ENCODE data around the gene GNAT3.

Gene GNAT3
- total RNA-seq: 0 reads per million in 3 experiments

- DNase-seq: no peak
Measured at GRCh38 chr7:80511964-80512363, at the start of gene GNAT3. TSS of gene GNAT3 (minus strand) at chr7:80512064. CDS start at chr7:80511926, 138 bp downstream.

- DNase-seq: no peak
Measured at GRCh38 chr7:80558116-80558515, 46.3 kb upstream of the GNAT3 start.

GRCh38 chr7:80552031-80552694, 40.3 kb upstream of the GNAT3 start:
- DNase-seq: no peak

- no peak for DNase-seq
Measured at GRCh38 chr7:80550005-80550404, 38.1 kb upstream of the GNAT3 start.

DNA sequence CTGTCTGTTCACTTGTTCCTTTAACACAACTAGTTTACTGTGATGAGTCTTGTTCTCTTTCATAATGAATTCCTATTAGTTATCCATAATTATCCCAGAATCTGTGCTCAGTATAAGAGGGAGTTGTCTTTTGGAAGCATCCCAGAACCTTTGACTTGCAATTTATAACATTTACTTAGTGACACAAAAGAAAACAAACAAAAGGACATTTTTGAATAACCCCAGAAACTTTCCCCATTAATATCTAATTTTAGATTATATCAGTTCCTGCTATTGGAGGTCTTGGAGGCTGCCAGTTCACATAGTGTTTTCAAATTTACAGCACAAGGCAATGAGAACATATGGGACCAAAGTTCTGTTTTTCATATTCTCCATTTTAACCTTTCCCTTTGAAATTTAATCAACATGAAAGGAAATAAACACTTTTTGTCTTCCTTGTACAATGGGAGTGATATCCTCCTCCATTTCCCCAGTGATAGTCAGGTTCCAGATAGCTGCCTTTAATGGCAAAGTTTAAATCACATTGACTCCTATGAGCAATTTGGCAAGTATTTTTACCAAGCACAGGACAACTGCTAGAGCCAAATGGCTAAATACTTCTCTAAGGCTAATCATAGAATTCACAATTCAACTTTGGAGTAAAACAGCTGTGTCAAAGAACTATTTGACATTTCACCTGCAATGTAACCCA, 37.1 kb upstream of the GNAT3 start:
- DNase-seq: no peak

DNA sequence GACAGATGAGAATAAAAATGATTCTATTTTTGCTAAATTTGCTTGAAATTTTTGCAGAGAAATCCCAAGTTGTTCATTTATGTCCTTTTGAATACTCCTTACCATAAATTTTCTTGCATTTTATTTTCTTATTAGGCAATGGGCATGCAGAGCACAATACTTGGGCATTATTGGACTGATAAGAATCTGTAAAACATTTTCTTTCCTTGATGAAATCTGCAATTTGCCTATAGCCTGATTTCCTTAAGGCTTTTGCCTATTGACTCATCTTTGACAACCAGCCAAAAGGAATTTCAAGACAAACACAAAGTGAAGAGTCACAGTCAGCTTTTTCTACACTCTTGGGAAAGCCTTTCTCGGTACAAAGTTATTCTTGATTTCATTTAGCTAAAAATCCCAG, 30.5 kb upstream of the GNAT3 start:
- no peak for DNase-seq

DNA sequence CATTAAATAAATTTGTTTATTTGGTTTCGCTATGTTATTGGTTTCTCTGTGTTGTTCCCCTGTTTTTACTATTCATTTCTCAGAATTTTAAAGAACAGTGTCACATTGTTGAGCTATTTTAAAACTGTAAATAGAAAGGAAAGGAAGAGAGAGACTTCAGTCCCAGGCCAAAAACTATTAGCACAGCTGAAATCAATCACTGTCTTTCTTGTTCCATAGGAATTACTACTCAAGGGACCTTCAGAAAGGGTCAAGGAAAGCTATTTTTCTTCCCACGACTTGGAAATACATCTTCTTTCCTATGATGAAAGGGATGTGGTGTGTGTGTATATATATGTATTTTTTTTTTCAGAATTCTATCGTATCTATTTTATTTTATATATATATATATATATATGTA, 29.0 kb upstream of the GNAT3 start:
- no peak for DNase-seq

DNA sequence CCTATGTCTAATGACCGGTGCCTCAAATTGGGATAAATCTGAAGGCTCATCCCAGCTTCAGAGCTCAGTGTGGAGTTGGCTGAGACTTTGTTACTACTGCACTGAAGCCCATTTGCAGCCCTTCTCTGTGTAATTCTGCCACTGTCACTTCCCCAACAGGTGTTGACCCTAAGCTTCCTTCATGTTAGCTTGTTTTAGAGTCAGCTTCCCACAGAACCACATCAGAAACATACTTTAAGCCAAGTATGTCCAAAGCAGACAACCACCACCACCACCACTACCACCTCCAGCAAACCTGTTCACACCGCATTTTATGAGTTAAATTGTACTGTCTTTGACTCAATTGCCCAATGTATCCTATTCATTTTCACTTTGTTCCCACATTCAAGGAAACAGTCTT, 25.2 kb upstream of the GNAT3 start:
- no peak for DNase-seq

- no peak for DNase-seq
Measured at GRCh38 chr7:80536426-80536825, 24.6 kb upstream of the GNAT3 start.

DNA sequence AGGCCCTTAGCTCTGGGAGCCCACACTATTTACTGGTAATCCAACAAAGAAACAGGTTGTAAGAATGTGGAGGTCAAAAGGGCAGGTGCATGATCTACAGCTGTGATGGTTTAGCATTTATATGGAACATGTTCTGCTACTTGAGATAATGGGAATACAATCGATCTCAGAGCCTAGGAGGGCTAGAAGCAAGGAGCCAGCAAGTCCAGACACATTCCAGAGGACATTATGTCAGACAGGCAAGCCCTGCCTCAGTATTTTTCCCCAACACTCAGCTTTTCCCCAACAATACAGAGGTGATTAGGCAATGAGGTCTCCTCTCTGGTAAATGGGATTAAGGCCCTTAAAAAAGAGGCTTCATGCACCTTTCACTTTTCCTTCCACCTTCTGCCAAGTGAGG, 21.4 kb upstream of the GNAT3 start:
- no peak for DNase-seq

- DNase-seq: no peak
Measured at GRCh38 chr7:80532153-80532552, 20.3 kb upstream of the GNAT3 start.

- DNase-seq: no peak
Measured at GRCh38 chr7:80530136-80530535, 18.3 kb upstream of the GNAT3 start.

GRCh38 chr7:80529362-80529761, 17.5 kb upstream of the GNAT3 start:
- no peak for DNase-seq

DNA sequence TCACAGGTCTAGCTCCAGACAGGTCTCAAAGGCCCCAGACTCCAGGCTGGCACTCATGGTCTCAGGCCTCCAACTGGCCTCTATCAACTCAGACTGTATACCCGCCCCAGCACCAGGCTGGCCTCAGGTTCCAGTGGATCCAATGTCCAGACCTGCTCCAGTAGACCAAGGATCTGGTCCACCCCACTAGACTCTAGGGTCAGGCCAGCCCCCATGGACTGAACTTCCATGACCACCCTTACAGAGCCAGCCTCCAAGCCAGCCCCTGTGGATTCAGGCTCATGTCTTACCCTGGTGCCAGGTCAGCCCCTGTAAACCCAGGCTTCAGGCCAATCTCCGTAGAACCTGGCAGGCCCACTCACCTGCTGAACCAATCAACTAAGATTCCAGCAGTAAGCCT, 16.8 kb upstream of the GNAT3 start:
- no peak for DNase-seq

DNA sequence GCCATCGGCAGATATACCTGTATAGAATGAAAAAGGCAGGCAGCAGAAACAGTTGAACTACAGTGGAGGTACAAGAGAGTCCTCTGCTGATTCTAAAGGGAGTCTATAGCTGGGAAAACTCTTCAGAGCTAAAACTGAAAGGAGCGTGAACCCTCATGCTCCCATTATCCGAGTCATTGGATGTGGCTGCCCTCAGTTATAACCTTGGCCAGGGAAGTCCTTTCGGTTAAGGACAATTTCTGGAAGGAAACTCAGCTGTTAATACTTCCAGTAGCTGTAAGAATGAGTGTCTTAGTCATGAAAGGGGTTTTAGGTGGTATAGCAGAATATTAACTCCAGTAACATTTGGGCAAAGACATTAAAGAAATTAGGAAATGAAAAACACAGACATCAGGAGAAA, 14.6 kb upstream of the GNAT3 start:
- no peak for DNase-seq

DNA sequence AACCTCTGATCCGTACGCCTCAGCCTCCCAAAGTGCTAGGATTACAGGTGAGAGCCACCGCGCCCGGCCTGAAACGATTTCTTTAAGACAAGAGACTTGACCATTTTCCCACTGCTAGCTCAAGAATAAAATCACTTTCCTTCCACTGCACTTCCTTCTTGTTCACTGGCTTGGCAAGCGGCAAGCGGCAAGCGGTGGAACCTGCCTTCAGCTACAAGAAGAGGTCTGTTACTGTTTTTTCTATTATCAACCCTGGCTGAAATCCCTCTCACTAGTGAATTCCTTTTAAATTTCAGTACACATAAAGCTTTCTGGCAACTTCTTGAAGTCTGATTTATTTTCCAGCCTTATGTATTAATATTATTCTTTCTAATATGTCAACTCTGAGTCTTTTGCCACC, 12.8 kb upstream of the GNAT3 start:
- DNase-seq: no peak

- no peak for DNase-seq
Measured at GRCh38 chr7:80521809-80522208, 9.9 kb upstream of the GNAT3 start.

GRCh38 chr7:80520199-80520598, 8.3 kb upstream of the GNAT3 start:
- DNase-seq: no peak

DNA sequence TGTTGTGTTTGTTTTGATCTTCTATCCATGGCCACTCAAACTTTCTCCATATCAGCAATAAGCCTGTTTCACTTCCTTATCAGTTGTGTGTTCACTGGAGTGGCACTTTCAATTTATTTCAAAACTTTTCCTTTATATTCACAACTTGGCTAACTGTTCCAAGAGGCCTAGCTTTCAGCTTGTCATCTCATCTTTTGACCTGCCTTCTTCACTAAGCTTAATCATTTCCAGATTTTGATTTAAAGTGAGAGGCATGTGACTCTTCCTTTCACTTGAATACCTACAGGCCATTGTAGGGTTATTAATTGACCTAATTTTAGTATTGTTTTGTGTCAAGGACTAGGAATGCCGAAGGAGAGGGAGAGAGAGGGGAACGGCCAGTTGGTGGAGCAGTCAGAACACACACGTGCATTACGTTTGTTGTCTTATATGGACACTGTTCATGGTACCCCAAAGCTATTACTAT, 5.5 kb upstream of the GNAT3 start:
- DNase-seq: no peak

DNA sequence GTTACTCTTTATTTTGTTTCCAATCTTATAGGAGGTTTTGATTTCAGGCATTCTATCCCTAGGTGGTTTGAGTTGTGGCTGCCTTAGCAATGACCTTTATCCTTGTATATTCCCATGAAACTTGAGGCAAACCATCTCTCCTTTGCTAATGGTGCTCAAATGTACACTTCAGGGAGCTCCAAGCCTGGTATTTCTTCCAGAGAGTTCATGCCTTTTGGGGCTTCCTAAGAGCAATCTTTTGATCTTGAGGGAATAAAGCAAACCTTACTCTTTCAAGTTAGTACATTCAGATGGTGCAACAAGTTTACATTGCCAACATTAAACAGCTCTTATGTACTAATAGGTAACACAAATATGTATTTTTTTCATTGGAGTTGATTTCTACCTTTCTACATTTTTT, 3.4 kb upstream of the GNAT3 start:
- DNase-seq: no peak

DNA sequence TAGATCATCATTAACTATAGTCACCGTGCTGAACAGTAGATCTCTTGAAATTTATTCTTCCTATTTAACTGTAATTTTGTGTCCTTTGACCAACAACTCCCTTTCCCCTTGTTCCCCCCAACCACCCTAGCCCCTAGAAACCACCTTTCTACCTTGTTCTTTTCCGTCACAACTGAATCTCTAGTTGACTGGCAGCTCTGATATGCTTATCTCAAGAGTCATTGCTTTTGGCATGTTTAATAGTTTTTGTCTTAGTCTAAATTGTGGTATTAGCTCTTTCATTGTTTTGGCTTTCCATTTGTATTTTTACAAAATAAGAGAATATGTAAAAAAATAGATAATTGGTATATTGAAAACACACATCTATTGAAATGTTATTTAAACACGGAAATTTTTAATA, 1.8 kb downstream of the GNAT3 start:
- no peak for DNase-seq

DNA sequence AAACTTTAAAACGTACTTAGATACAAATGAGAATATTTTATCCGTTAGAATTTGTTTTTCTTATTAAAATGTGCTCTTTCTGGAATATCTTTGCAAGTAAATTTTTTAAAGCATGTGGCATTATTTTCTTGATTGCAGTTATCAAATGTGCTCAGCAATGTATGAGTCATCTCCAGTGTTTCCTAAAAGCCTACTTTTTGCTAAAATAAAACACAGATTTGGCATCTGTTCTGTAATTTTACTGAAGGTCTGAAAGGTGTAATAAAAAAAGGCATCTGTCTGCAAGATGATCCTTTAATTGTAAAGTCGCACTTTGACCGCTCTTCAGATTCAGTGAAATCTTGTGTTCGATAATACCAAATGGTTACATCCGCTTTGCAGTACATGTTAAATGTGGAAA, 3.4 kb downstream of the GNAT3 start:
- DNase-seq: no peak

DNA sequence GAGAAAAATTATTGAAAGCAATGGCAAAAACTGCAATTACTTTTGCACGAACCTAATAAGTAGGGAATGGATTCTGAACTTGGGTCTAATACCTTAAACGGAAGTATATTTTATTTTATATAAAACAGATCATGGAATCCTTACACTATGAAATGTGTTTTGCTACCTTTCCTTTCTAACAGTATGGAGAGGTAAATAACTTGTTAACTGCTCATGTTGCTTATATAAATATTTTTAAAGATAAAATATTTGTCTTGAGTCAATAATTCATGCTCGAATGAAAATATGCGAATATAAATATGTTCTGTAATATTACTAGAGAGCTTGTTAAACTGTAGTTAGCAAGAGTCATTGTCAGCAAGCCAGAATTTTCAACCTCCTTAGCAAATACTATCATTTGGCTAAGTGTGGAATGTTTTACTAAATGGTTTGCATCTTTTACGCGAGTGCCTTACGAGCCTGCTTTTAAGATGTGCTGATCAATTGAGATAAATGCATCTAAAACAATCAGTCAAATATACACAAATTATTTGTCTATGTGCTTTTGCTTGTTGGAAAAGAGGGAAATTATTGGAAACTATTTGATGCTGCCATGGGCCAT, 5.9 kb downstream of the GNAT3 start:
- DNase-seq: no peak

DNA sequence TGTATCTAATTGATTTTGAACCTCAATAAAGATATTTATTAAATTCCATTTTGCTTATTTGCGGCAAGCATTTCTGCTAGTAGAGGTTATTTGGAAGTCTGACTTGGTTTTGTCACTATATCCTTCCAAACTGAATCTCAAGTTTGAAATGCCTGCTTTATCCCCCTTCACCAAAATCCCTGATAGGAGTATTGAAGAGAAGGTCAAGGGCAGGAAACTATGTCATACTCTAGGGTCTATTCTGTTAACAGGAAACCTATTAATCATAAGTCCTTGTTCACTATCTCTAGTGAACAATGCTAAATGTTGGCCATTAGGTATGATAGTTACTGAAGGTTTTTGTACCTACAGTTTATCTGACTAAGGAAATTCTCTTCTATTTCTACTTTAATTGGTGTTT, 11.5 kb downstream of the GNAT3 start:
- DNase-seq: no peak

Measured in central memory CD4-positive, alpha-beta T cell (primary cell).